GM19193 (cell line): ENCODE data around the gene PIP5K1B.

ENCODE experiments used
- POLR2A ChIP-seq: IDR thresholded peaks from 4 replicates; pipeline ENCODE4 v1.6.1; 2011; ENCODE audit not compliant: insufficient read depth, insufficient read length; ENCODE audit errors: extremely low read depth

PIP5K1B gene

DNA sequence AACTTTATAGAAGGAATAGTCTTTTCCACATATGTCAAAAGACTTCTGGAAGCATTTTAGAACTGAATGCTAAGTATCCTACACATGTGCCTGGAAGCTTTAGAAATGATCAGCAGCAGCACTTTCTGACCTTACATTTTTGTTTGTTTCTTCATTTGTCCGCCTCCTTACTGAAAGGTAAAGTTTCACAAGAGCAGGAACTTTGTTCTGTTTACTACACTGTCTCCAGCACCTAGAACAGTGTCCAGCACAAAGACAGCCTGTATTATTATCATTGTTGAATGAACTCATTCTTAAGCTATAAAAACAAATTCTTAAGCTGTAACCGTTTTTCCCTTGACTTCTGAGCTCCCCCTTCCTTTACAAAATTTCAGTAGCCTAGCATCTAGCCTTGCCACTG, 14.8 kb downstream of the PIP5K1B start:
- TF ChIP-seq POLR2A = no peak

DNA sequence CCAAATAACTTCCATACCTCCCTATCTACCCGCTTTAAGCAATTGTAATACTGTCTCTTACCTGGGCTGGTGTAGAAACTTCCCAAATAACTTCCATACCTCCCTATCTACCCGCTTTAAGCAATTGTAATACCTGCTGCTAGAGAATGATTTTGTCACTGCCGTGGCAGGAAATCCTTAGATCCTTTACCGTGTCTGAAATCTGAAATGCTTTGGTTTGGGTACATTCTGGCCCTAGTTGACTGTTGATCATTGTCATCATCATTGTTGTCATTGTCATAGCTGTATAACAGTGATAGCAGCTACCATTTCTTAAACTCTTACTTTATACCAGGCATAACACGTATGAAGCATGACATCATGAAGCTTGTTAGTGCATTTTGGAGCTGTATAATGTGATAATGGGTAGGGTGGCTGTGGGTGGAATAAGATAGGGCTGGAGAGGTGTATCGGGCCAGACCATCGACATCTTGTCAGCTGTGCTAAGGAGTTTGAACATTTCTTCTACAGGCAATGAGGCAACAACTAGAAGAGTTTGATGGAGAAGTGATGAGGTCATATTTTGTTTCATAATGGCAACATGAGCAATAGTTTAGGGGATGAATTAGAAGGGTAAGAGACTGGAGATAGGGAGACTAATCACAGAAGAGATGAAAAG, 15.7 kb downstream of the PIP5K1B start:
- TF ChIP-seq POLR2A = no peak

DNA sequence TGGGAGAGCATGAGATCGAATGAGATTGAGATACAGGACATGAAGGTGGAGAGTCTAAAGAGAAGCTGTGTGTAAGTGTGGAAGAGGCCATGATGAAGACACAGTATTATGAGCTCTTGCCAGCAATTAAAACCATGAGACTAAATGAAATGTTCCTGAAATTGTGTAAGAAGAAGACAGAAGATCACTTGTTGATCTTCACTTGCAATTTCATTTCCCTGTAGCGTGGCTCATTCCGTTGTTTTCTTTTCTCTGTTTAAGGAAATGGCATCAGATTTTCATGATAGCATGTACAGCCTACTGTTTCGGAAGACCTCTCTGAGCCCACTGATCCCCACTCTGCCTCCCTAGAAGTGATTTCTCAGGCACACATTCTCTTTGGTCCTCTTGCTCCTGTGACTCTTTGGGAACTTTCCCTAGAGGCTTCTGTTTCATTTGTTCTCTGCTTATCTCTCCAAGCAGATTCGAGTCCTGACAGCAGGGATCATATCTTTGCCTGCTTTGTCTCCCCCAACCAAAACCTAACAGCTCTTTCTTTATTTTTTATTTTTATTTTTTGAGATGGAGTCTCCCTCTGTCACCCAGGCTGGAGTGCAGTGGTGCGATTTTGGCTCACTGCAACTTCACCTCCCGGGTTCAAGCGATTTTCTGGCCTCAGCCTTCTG, 16.8 kb downstream of the PIP5K1B start:
- no peak for TF ChIP-seq POLR2A

DNA sequence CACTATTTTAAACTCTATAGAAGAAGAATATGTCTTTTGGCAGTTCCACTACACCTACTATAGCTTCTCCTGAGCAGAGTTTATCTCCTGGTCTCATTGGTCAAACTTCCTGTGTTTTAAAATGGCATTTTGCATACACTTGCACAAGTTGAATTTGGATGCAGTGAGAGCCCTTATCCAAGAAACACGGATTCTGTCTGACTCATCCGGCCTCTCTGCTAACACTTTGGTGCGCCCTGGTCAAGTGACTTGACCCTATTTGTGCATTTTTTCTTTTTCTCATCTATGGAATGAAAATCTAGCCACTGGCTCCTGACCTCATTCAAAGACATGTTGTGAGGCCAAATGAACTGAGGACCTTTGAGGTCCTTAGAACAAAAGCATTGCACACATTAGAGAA, 20.0 kb downstream of the PIP5K1B start:
- TF ChIP-seq POLR2A = no peak

DNA sequence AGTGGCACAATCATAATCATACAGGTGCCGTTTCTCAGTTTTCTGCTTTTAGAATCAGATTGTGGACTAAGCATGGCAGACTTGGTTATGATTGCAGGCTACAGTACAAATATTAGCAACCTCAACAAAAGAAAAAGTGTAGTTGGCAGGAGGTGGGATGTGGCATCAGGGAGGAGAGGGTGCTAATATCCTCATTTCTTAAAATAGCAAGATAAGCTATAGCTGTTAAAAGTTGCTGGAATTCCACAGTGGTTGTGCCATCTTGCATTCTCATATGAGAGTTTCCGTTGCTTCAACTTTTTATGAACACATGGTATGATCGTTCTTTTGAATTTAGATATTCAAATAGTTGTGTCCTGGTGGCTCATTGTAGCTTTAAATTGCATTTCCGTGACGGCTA, 21.4 kb downstream of the PIP5K1B start:
- TF ChIP-seq POLR2A = no peak

DNA sequence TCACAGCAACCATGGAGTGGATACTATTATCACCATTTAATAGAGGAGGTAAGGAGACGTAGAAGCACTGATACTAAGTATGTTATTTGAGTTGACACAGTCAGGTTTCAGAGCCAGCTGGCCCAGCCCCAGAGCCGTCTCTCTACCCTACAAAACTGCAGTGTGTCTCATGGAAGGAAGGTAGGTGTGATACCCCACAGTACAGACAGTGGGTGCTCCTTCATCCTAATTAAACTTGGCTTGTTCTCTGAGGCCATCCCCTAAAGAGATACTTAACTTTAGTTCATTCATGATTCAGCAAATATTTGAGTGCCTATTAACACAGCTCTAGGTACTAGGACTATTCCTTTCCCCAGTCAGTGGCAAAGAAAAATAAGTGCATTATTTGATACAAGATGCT, 22.6 kb downstream of the PIP5K1B start:
- TF ChIP-seq POLR2A = no peak

DNA sequence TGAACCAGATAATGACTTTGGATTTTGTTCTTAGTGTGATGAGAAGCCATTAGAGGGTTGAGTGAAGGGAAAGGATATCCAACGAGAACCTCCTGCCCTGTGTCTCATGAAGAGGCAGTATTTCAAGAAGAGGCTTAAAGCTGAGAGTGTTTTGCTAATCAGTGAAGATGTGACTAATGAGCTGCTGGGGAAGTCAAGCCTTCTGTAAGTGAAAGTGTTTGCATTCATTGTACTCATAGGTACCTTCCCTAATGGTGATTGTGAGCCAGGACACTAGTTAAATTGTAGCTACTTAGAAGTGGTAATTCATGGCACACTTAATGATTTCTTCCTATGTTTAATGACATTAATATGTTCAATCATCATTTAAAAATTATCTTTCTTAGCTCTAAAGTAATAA, 23.7 kb downstream of the PIP5K1B start:
- TF ChIP-seq POLR2A = no peak

DNA sequence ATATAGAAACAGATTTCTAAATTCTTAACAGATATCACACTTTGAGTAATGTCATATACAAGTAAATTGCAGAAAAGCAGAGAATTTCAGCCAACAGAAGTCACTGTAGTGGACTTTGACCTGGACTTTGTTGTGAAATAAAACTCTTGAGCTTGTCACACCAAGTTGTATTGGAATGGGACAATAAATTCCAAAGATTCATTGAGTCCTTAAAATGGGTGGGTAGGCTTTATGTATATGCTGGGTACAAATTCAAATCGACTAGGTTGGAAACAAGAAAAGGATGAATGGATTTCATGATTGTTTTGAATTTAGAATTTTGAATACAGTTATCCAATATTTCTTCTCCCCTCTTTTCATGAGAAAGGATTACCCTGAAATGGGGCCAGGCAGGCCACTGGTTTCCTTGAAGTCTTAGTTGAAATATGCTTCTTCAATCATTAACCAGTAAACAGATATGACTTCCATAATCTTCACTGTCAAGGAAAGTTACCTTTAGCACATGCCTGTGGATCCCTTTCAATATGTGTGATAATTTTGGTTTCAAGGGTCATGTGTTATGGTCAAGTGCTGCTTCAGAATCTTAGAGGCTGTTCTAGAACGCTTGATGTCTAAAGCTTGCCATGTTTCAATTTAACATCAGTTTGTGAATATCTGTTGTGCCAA, 25.7 kb downstream of the PIP5K1B start:
- no peak for TF ChIP-seq POLR2A

DNA sequence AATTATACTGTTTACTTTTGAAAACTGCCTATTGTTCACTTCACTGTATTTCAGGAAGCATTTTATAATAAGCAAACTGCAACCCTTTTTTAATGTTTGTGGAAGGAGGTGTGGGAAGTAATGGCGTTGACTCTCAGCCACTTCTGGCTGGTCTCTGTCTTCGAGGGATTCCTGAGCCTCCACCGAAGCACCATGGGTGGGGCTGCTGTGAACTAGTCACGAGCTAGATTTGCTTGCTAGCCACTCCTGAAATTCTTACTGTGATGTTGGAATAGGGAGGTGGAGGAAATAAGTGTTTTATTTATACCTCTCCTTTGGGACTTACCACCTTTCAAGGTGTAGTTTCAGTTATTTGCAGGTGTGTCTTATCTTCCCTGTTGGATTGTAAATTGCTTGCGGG, 26.8 kb downstream of the PIP5K1B start:
- TF ChIP-seq POLR2A = no peak

DNA sequence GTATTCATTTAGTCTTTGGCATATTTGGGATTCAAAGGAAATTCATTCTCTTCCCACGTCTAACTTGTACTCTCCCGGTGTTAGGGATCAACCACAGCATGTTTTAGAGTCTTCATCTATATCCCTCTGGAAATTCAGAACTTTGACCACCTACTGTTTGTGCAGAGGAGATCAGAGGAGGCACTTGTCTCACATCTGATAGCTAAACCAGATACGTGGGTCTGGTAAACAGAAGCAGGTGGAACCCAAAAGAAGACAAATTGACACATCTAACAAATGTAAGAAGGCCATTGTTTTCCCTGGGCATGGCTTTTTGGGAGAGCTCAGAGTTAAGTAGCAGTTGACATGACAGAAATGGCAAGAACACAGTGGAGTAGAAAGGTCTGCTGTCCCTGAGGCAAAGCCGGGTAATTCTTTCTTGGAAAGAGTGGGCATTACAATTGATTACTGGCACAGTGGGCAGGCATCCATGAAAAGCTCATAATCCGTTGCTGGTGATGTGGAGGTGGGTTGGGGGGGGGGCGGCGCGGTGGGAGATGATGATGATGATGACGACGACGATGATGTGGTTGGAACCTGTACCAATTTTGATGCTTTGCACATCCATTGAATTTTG, 27.5 kb downstream of the PIP5K1B start:
- TF ChIP-seq POLR2A = no peak

DNA sequence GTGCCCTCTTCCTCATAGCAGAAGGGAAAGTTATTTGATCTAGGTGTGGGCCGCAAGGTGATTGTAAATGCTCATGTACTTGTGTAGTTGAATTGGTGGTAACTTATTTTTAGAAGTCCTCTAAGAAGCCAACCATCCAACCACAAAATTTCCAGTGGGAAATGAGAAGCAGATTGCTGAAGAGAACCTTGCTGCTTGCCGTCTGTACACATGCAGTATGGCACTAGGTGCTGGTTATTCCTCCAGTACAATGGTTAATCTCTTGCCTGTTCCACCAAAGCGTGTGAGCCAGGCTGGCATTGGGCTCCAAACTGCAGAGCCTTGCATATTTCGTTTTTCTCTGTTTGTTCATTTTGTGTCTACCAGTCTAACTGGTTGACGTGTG, 28.0 kb downstream of the PIP5K1B start:
- TF ChIP-seq POLR2A = no peak

DNA sequence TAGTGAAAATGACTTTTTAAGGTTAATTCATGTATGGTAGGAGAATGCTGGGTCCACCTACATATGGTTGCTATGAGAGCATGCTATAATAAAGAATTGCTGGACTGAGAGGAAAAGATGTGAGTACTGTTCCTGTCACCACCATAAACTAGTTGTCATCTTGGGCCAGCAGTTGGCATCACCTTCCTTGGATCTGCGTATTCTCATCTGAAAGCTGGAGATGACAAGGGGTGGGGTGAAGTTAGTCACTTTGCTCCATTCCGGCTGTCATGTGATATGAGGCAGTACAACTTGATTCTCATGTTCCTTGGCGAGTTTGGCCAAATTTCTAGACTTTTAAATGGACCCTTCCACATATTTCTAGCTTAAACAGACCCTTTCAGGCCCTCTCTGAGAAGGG, 33.3 kb downstream of the PIP5K1B start:
- TF ChIP-seq POLR2A = no peak

DNA sequence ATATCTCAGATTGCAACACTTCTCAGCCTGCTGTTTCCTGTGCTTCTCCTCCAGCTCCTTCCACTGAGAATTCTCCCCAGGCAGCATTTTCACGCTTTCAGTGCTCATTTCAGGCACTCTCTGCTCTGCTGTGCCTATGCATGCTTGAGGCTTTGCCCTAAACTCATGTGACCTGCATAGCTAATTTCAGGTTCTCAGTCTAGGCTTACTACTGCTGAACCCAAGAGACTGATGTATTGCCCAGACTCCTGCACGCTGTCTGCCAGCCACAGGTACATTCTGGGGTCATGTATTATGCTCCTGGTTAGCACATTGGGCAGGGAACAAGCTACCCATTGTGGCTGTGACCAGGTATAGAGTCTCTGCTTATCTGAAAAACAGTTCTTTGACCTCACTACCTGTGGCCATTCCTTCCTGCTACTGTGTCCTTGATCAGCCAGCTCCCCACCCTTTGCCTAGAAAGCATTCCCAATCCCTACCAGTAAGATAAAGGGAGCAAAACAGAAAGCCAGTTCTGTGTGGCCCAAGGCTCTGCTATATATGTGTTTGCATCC, 34.7 kb downstream of the PIP5K1B start:
- no peak for TF ChIP-seq POLR2A

DNA sequence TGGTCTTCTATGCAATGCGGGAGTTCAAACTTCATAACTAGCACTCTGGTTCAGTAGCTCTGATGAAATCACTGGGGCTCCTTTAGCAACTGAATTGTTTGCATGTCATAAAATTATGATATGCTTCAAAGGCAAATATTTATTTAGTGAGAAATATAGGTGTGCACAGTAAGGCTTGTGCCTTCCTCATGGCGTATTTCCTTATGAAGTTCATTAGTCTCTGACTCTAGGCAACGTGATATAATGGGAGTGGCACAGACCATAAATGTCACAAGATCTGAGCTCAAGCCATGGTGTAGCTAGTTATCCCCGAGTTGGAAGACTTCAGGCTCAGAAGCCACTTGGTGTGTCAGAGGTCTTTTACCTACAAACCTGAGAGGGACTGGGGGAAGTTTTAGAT, 35.5 kb downstream of the PIP5K1B start:
- no peak for TF ChIP-seq POLR2A

DNA sequence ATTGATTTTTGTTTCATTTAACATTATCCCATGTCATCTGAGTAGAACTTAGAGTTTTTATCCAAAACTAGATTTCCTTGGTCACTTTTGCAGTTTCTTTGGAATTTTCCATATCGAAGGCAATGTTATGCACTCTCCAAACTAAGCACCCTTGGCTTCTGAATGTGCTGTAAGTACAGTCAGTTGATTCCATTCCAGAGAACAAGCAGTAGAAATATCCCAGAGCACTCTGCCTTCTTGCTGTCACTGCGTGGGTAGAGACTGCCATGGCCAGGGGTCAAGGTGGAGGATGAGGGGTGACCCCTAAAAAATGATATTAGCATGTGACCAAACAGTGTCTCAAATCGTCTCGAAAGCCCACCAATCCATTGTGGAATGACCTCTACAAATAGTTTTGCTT, 36.2 kb downstream of the PIP5K1B start:
- no peak for TF ChIP-seq POLR2A
